ENCODE results near the gene SYNGR3. TPM values are rescaled to one million over a fixed set of nuclear protein-coding genes. Genes with fewer than 3 reads are reported as not detected.
A peak's percentile ranks its signal among the peaks of the same experiment; 100 is the strongest.

SYNGR3 gene
- total RNA-seq, 4 donors from 2014 or later = 2.7 to 4.8 (median 2.9) TPM; not detected in 1

DNA sequence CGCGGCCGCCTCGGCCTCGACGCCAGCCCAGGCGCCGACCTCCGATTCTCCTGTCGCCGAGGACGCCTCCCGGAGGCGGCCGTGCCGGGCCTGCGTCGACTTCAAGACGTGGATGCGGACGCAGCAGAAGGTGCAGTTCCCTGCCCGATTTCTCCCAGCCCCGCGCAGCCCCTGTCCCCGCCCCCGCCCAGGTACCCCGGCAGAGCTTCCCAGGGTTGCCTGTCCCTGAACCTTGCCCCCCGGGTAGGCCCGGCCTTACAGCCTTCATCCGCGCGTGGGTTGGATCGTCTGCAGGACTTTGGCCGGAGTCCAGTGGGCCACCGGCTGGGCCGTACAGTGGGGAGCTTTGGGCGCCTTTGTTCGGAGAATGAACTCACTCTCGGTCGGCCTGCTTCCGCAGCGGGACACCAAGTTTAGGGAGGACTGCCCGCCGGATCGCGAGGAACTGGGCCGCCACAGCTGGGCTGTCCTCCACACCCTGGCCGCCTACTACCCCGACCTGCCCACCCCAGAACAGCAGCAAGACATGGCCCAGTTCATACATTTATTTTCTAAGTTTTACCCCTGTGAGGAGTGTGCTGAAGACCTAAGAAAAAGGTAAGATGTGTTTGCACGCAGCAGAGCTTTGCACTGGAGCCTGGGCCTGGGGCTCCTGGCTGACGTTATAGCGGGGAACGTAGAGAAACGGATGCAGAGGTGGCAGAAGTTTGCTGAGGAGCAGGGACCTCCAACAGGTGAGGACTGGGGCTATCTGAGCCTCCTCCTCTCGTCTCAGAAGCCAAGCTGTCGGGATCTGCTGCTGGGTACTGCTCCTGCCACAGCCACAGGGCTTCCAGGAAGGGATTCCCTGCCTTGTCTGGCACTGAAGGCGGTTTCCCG lies 5.2 kb upstream of the SYNGR3 start:
- in situ Hi-C loops (cut with MboI; ENCODE audit: low pct_ligation_motif_present in 1 of 4, low pct_unique_long_range_greater_than_20kb in 1 of 4, low sequenced_read_pairs in 3 of 4) = no loop called here
- peak; percentile 45 for TF ChIP-seq POLR2A (IDR thresholded peaks at IDR 0.05)
- peak in 2 of 3 donors; percentile 11 to 18 for TF ChIP-seq POLR2AphosphoS5 (IDR thresholded peaks at IDR 0.05)
- TF ChIP-seq, protein P1, sequence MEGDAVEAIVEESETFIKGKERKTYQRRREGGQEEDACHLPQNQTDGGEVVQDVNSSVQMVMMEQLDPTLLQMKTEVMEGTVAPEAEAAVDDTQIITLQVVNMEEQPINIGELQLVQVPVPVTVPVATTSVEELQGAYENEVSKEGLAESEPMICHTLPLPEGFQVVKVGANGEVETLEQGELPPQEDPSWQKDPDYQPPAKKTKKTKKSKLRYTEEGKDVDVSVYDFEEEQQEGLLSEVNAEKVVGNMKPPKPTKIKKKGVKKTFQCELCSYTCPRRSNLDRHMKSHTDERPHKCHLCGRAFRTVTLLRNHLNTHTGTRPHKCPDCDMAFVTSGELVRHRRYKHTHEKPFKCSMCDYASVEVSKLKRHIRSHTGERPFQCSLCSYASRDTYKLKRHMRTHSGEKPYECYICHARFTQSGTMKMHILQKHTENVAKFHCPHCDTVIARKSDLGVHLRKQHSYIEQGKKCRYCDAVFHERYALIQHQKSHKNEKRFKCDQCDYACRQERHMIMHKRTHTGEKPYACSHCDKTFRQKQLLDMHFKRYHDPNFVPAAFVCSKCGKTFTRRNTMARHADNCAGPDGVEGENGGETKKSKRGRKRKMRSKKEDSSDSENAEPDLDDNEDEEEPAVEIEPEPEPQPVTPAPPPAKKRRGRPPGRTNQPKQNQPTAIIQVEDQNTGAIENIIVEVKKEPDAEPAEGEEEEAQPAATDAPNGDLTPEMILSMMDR (IDR thresholded peaks at IDR 0.05) = no peak
- TF ChIP-seq EP300 (IDR thresholded peaks at IDR 0.05; ENCODE audit: low read depth) = no peak
- H3K27me3 ChIP-seq = peaks cover 39% of the 10 kb centered on the region
- WGBS, 2 donors (ENCODE audit: low coverage in 1 of 2) = 9 to 24% methylated on average over 7 to 36 of the region's 58 CpGs
- H3K9me3 ChIP-seq = no peaks in the 10 kb centered on the region
- H3K27ac ChIP-seq = peak overlapping the region; percentile 91 to 95 (median 93)
- intact Hi-C loops (cut with DNase I; ENCODE audit: low total_unique reads) = loop anchor here (10.0 kb wide), 1 partner anchor 680 kb away; no protein-coding TSS in a partner anchor
- peak; percentile 68 for DNase-seq
- H3K4me1 ChIP-seq = peaks cover 22 to 67% (median 58%) of the 10 kb centered on the region in 4 donors
- peaks cover 0 to 7% (median 0%) of the 10 kb centered on the region in 4 donors for H3K36me3 ChIP-seq
- peak overlapping the region; percentile 58 to 90 (median 82) for H3K4me3 ChIP-seq

DNA sequence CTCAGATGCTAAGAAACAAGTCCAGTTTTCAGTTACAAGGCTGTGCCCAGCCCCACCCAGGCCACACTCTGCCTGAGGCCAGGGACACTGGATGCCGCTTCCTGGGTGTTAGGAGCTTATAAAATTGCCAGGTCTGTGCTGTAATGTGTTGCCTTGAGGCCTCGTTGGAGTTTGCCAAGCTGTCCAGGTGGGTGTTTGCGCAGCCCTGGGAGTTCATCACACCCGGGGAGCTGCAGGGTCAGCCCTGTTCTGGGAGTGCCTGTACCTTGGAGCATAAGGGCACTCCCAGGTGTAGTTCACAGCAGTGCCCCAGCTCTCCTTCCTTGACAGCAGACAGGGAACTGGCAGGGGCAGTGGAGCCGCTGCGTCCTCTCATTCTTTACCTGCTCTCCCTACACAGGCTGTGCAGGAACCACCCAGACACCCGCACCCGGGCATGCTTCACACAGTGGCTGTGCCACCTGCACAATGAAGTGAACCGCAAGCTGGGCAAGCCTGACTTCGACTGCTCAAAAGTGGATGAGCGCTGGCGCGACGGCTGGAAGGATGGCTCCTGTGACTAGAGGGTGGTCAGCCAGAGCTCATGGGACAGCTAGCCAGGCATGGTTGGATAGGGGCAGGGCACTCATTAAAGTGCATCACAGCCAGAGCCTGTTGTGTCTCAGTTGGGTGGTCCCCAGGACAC lies 4.2 kb upstream of the SYNGR3 start:
- peaks cover 0 to 7% (median 0%) of the 10 kb centered on the region in 4 donors for H3K36me3 ChIP-seq
- peak overlapping the region; percentile 91 to 95 (median 93) for H3K27ac ChIP-seq
- DNase-seq = peak; percentile 78
- peaks cover 25 to 64% (median 56%) of the 10 kb centered on the region in 4 donors for H3K4me1 ChIP-seq
- in situ Hi-C loops (cut with MboI; ENCODE audit: low pct_ligation_motif_present in 1 of 4, low pct_unique_long_range_greater_than_20kb in 1 of 4, low sequenced_read_pairs in 3 of 4) (no loop called here), intact Hi-C loops (cut with DNase I; ENCODE audit: low total_unique reads) (loop anchor here (10.0 kb wide), 1 partner anchor 679 kb away; no protein-coding TSS in a partner anchor)
- WGBS, 2 donors (ENCODE audit: low coverage in 1 of 2) = 75% methylated on average over 14 of the region's 14 CpGs; no CpG with 5 or more reads in 1 of the 2 donors
- H3K27me3 ChIP-seq = peaks cover 38% of the 10 kb centered on the region
- TF ChIP-seq POLR2A (IDR thresholded peaks at IDR 0.05) = peak; percentile 83
- TF ChIP-seq, protein P1 (IDR thresholded peaks at IDR 0.05) = no peak
- no peak for TF ChIP-seq EP300 (IDR thresholded peaks at IDR 0.05; ENCODE audit: low read depth)
- peak in 2 of 3 donors; percentile 63 to 70 for TF ChIP-seq POLR2AphosphoS5 (IDR thresholded peaks at IDR 0.05)
- H3K4me3 ChIP-seq = peak overlapping the region in 2 of 4 donors; percentile 89 to 90
- no peaks in the 10 kb centered on the region for H3K9me3 ChIP-seq

DNA sequence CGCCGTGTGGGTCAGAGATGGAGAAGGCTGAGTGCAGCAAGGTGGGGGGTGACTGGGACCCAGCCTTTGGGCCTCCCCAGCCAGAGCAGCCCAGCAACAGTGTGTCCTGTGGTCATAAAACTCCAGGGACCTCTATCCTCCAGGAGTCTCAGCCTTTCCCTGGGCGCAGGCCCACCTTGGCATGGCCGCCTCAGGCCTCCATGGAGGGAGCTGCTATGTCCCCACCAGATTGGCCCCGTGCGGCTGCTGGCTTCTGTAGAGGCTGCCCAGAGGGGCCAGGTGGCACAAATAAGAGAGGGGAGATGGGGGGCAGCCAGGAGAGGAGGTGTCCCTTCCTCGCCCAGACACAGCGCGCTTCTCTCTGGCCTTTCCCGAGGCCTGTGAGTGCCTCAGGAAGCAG lies 2.6 kb upstream of the SYNGR3 start:
- H3K4me3 ChIP-seq = no peak overlapping the region
- H3K27ac ChIP-seq = no peak overlapping the region
- no peak for TF ChIP-seq POLR2AphosphoS5 (IDR thresholded peaks at IDR 0.05)
- TF ChIP-seq EP300 (IDR thresholded peaks at IDR 0.05; ENCODE audit: low read depth) = no peak
- no peak for TF ChIP-seq POLR2A (IDR thresholded peaks at IDR 0.05)
- TF ChIP-seq, protein P1 (IDR thresholded peaks at IDR 0.05) = no peak
- no peak for DNase-seq
- WGBS, 2 donors (ENCODE audit: low coverage in 1 of 2) = 91% methylated on average over 10 of the region's 10 CpGs; no CpG with 5 or more reads in 1 of the 2 donors
- peaks cover 29 to 67% (median 58%) of the 10 kb centered on the region in 4 donors for H3K4me1 ChIP-seq
- in situ Hi-C loops (cut with MboI; ENCODE audit: low pct_ligation_motif_present in 1 of 4, low pct_unique_long_range_greater_than_20kb in 1 of 4, low sequenced_read_pairs in 3 of 4) = no loop called here
- H3K36me3 ChIP-seq = peaks cover 0 to 7% (median 0%) of the 10 kb centered on the region in 4 donors
- no peaks in the 10 kb centered on the region for H3K9me3 ChIP-seq
- peaks cover 34% of the 10 kb centered on the region for H3K27me3 ChIP-seq
- intact Hi-C loops (cut with DNase I; ENCODE audit: low total_unique reads) = loop anchor here (10.0 kb wide), 1 partner anchor 678 kb away; no protein-coding TSS in a partner anchor

DNA sequence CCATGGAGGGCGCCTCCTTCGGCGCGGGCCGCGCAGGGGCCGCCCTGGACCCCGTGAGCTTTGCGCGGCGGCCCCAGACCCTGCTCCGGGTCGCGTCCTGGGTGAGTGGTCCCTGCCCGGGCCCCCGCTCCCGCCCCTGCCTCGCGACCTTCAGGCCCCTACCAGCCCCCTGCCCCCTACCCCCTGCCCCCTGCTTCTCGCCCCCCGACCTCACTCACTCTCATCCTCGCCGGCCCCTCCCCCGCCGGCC lies 256 bp downstream of the SYNGR3 start:
- H3K9me3 ChIP-seq = no peaks in the 10 kb centered on the region
- H3K27me3 ChIP-seq = peaks cover 34% of the 10 kb centered on the region
- no peak for DNase-seq
- intact Hi-C loops (cut with DNase I; ENCODE audit: low total_unique reads) (no loop called here), in situ Hi-C loops (cut with MboI; ENCODE audit: low pct_ligation_motif_present in 1 of 4, low pct_unique_long_range_greater_than_20kb in 1 of 4, low sequenced_read_pairs in 3 of 4) (no loop called here)
- H3K4me3 ChIP-seq = peak overlapping the region in 2 of 4 donors; percentile 30 to 31
- H3K4me1 ChIP-seq = peaks cover 18 to 44% (median 38%) of the 10 kb centered on the region in 4 donors
- TF ChIP-seq, protein P1 (IDR thresholded peaks at IDR 0.05) = no peak
- TF ChIP-seq POLR2A (IDR thresholded peaks at IDR 0.05) = no peak
- no peak for TF ChIP-seq POLR2AphosphoS5 (IDR thresholded peaks at IDR 0.05)
- no peak for TF ChIP-seq EP300 (IDR thresholded peaks at IDR 0.05; ENCODE audit: low read depth)
- peaks cover 0 to 7% (median 0%) of the 10 kb centered on the region in 4 donors for H3K36me3 ChIP-seq
- H3K27ac ChIP-seq = no peak overlapping the region
- whole genome bisulfite sequencing, 2 donors (ENCODE audit: low coverage in 1 of 2) = no CpG with 5 or more reads among the region's 25 CpGs
